ENCODE data around the gene LMO1. TPM values are rescaled to one million over a fixed set of nuclear protein-coding genes. Genes with fewer than 3 reads are reported as not detected.

Gene LMO1
- total and polyA plus RNA-seq, 2 experiments from 2014 or later: 0.33 TPM; not detected in 1

- Histone ChIP-seq H3K36me3 (replicated peaks; ENCODE audit: insufficient read depth, low read depth) (no peaks in the 10 kb centered on the region), H4K20me1 (ENCODE audit: insufficient read depth, poor library complexity, severe bottlenecking) (no peaks in the 10 kb centered on the region), H3K4me1 (ENCODE audit: insufficient read depth) (no peaks in the 10 kb centered on the region), H2AFZ (no peak overlapping the region), H3K27ac (no peak overlapping the region), H3K27me3 (no peaks in the 10 kb centered on the region), H3K4me2 (no peak overlapping the region), H3K79me2 (no peaks in the 10 kb centered on the region), H3K9me2 (replicated peaks; ENCODE audit: insufficient read depth) (no peaks in the 10 kb centered on the region), H3K9me3 (ENCODE audit: low read depth) (no peaks in the 10 kb centered on the region), H3K4me3 (no peak overlapping the region)
- WGBS (ENCODE audit: low lambda C conversion rate, missing lambda C conversion rate): 98% methylated on average over 10 of the region's 10 CpGs
- DNase-seq (ENCODE audit: low spot score): no peak
- TF ChIP-seq EZH2phosphoT487 (IDR thresholded peaks at IDR 0.05; ENCODE audit: low read depth, severe bottlenecking, unreplicated experiment) (no peak), CTCF (IDR thresholded peaks at IDR 0.05; ENCODE audit: poor library complexity) (no peak), EZH2 (IDR thresholded peaks at IDR 0.05; ENCODE audit: borderline replicate concordance) (no peak)
Observed at GRCh38 chr11:8292351-8292750, 28.7 kb upstream of the LMO1 start.

- Histone ChIP-seq H3K4me3 (no peak overlapping the region), H4K20me1 (ENCODE audit: insufficient read depth, poor library complexity, severe bottlenecking) (no peaks in the 10 kb centered on the region), H3K27me3 (no peaks in the 10 kb centered on the region), H3K4me1 (ENCODE audit: insufficient read depth) (no peaks in the 10 kb centered on the region), H3K4me2 (no peak overlapping the region), H3K9me2 (replicated peaks; ENCODE audit: insufficient read depth) (no peaks in the 10 kb centered on the region), H2AFZ (no peak overlapping the region), H3K9me3 (ENCODE audit: low read depth) (no peaks in the 10 kb centered on the region), H3K79me2 (no peaks in the 10 kb centered on the region), H3K27ac (no peak overlapping the region), H3K36me3 (replicated peaks; ENCODE audit: insufficient read depth, low read depth) (no peaks in the 10 kb centered on the region)
- TF ChIP-seq CTCF (IDR thresholded peaks at IDR 0.05; ENCODE audit: poor library complexity) (no peak), EZH2phosphoT487 (IDR thresholded peaks at IDR 0.05; ENCODE audit: low read depth, severe bottlenecking, unreplicated experiment) (no peak), EZH2 (IDR thresholded peaks at IDR 0.05; ENCODE audit: borderline replicate concordance) (no peak)
- no peak for DNase-seq (ENCODE audit: low spot score)
- WGBS (ENCODE audit: low lambda C conversion rate, missing lambda C conversion rate): 83% methylated on average over 11 of the region's 11 CpGs
Observed at GRCh38 chr11:8291421-8292350, 28.0 kb upstream of the LMO1 start.

- no peaks in the 10 kb centered on the region for H3K36me3 ChIP-seq (replicated peaks; ENCODE audit: insufficient read depth, low read depth)
- no peaks in the 10 kb centered on the region for H4K20me1 ChIP-seq (ENCODE audit: insufficient read depth, poor library complexity, severe bottlenecking)
- H3K79me2 ChIP-seq: no peaks in the 10 kb centered on the region
- no peak overlapping the region for H2AFZ ChIP-seq
- DNase-seq (ENCODE audit: low spot score): no peak
- H3K4me3 ChIP-seq: no peak overlapping the region
- no peaks in the 10 kb centered on the region for H3K9me3 ChIP-seq (ENCODE audit: low read depth)
- WGBS (ENCODE audit: low lambda C conversion rate, missing lambda C conversion rate): 93% methylated on average over 8 of the region's 8 CpGs
- H3K9me2 ChIP-seq (replicated peaks; ENCODE audit: insufficient read depth): no peaks in the 10 kb centered on the region
- no peaks in the 10 kb centered on the region for H3K27me3 ChIP-seq
- H3K4me1 ChIP-seq (ENCODE audit: insufficient read depth): no peaks in the 10 kb centered on the region
- TF ChIP-seq CTCF (IDR thresholded peaks at IDR 0.05; ENCODE audit: poor library complexity): no peak
- no peak for TF ChIP-seq EZH2phosphoT487 (IDR thresholded peaks at IDR 0.05; ENCODE audit: low read depth, severe bottlenecking, unreplicated experiment)
- no peak for TF ChIP-seq EZH2 (IDR thresholded peaks at IDR 0.05; ENCODE audit: borderline replicate concordance)
- no peak overlapping the region for H3K4me2 ChIP-seq
- H3K27ac ChIP-seq: no peak overlapping the region
Observed at GRCh38 chr11:8290081-8290810, 26.6 kb upstream of the LMO1 start.
